ENCODE data around the gene HOXD4.
A peak's percentile ranks its signal among the peaks of the same experiment; 100 is the strongest.

HOXD4 gene

DNA sequence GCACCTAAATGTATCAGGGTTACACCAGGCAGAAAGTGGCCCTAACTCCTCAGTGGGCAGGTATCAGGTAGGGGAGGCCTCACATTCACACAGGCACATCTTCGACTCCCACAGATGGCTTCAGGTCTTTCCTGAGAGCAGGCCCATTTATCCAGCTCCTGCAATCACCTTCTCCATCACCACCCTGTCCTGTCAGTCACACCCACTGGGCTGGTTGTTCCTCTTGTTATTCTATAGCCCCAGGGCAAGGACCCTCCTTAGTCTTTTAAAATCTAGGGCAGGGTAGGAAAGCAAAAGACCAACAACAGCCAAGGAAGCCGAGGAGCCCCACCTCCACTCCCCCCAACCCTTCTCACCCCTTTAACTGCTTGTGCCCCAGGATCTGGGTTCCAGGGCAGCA is 9.1 kb upstream of the HOXD4 start:
- Mint-ChIP-seq H3K4me3 (peak overlapping the region; percentile 88 to 97 (median 89)), H3K27me3 (ENCODE audit: low read depth) (no peaks in the 10 kb centered on the region), H3K9me3 (no peaks in the 10 kb centered on the region), H3K27ac (peak overlapping the region; percentile 88 to 99 (median 99)), H3K4me1 (peaks cover 65% of the 10 kb centered on the region), H3K36me3 (ENCODE audit: low read depth) (peaks cover 51% of the 10 kb centered on the region)
- TF ChIP-seq, protein P1, sequence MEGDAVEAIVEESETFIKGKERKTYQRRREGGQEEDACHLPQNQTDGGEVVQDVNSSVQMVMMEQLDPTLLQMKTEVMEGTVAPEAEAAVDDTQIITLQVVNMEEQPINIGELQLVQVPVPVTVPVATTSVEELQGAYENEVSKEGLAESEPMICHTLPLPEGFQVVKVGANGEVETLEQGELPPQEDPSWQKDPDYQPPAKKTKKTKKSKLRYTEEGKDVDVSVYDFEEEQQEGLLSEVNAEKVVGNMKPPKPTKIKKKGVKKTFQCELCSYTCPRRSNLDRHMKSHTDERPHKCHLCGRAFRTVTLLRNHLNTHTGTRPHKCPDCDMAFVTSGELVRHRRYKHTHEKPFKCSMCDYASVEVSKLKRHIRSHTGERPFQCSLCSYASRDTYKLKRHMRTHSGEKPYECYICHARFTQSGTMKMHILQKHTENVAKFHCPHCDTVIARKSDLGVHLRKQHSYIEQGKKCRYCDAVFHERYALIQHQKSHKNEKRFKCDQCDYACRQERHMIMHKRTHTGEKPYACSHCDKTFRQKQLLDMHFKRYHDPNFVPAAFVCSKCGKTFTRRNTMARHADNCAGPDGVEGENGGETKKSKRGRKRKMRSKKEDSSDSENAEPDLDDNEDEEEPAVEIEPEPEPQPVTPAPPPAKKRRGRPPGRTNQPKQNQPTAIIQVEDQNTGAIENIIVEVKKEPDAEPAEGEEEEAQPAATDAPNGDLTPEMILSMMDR (IDR thresholded peaks at IDR 0.05; ENCODE audit: unreplicated experiment in 3 of 3): no peak

DNA sequence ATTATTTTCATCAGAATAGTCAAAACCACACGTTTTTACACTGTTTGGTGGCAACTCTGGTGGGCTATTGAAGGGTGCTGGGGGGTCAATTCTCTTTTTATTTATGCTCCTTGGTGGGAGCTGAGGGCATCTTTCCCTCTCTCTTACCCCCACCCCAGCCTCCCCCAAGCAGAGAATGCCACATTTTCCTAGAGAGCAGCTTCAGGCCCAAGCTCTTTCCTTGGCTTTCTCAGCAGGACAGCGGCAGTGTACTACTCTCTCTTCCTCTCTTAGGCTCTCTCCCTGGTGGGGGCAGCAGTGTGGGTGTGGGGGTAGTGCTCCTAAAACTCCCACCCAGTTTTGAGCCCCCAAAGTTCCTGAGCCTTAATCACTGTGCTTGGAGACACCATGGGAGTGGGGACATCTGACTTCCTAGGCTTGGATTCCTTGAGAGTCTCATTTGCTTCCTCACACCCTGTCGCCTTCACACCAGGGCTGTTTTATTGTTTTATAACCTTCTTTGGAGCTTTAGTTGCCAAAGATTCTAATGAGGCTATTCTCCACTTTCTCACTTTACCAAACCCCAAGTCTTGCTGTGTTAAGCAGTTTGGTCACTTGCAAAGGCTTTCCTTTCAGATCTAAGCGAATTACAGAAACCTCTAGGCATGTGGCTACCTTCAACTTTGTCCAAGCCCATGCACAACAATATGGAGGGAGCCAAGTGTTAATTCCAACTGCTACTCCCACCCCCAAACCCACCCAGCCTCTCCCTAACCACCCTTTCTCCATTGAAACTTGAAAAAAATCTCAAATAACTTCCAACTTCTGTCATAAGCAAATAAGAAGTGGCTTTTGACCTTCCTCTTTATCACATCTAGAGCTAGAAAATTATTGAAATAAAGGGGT is 6.0 kb upstream of the HOXD4 start:
- Mint-ChIP-seq H3K9me3 (no peaks in the 10 kb centered on the region), H3K36me3 (ENCODE audit: low read depth) (peaks cover 56% of the 10 kb centered on the region), H3K4me1 (peaks cover 87% of the 10 kb centered on the region), H3K27ac (peak overlapping the region; percentile 95 to 99 (median 97)), H3K4me3 (peak overlapping the region; percentile 84 to 96 (median 94)), H3K27me3 (ENCODE audit: low read depth) (no peaks in the 10 kb centered on the region)
- TF ChIP-seq, protein P1 (IDR thresholded peaks at IDR 0.05; ENCODE audit: unreplicated experiment in 3 of 3): no peak

DNA sequence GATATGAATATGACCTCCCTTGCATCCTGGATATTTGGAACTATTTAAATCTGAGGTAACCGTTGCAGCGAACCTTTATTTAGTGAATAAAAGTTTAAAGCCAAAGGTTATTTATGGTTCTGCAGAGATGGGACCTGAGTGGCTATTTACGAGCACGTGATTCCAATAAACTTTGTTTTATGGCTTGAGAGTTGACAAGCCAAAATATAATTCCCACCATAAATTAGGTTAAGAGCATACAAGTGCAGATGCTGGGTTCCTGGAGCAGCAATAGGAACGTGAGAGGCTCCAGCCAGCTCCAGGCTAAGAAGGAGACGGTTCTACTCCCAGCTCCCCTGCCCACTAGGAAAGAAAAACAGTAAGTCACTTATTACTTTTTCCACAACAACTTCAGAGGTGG is 5.2 kb upstream of the HOXD4 start:
- peak overlapping the region; percentile 84 to 96 (median 94) for H3K4me3 Mint-ChIP-seq
- H3K36me3 Mint-ChIP-seq (ENCODE audit: low read depth): peaks cover 61% of the 10 kb centered on the region
- H3K27me3 Mint-ChIP-seq (ENCODE audit: low read depth): no peaks in the 10 kb centered on the region
- TF ChIP-seq, protein P1 (IDR thresholded peaks at IDR 0.05; ENCODE audit: unreplicated experiment in 3 of 3): no peak
- peaks cover 91% of the 10 kb centered on the region for H3K4me1 Mint-ChIP-seq
- peak overlapping the region; percentile 95 to 99 (median 97) for H3K27ac Mint-ChIP-seq
- H3K9me3 Mint-ChIP-seq: no peaks in the 10 kb centered on the region

DNA sequence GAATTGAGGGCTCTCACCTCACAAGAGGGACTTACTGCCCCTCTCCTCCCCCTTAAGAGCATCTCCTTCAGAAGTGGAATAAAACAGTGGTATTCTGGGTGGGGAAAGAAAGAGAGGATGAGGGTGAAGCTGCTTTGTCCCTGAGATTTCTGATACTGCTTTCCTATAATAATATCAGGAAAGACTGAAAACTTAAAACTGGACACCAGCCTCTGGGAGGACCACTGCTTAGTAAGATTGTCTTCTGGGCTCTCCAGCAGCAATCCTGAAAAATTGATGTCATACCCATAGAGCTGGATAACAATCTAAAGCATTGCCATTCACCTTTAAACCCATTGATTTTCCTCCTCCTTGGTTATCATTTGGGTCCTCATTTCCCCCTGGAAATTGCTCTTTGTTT is 4.7 kb upstream of the HOXD4 start:
- peak overlapping the region; percentile 95 to 99 (median 97) for H3K27ac Mint-ChIP-seq
- H3K36me3 Mint-ChIP-seq (ENCODE audit: low read depth): peaks cover 65% of the 10 kb centered on the region
- no peaks in the 10 kb centered on the region for H3K27me3 Mint-ChIP-seq (ENCODE audit: low read depth)
- H3K9me3 Mint-ChIP-seq: no peaks in the 10 kb centered on the region
- H3K4me3 Mint-ChIP-seq: peak overlapping the region; percentile 84 to 96 (median 94)
- H3K4me1 Mint-ChIP-seq: peaks cover 90% of the 10 kb centered on the region
- TF ChIP-seq, protein P1 (IDR thresholded peaks at IDR 0.05; ENCODE audit: unreplicated experiment in 3 of 3): no peak

DNA sequence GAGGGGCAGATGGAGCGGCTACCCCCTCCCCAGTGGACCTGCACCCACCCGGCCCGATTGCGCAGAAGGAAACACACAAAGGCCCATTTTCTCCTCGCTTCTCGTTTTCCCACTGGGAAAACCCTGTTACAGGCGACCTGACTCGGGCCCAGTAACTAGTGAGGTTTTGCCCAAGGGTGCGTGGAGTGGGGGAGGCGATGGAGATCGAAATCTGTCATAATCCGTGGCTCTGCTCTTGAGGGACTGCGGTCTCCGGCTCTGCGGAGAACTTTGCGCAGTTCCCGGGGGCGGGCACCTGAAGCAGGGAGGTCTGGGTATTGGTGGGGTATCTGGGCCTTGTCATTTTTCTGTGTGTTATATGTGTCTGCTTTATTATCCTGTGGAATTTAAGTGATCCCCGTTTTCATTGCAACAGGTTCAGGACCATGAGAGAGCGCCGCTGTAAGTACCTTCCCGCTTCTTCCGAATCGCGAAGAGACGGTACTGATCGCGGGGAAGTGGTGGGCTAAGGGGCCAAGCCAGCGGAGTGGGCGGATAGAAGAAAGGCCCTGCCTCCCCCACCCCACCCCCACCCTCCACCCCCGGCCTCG is 4.0 kb upstream of the HOXD4 start:
- Mint-ChIP-seq H3K27ac (peak overlapping the region; percentile 95 to 99 (median 97)), H3K36me3 (ENCODE audit: low read depth) (peaks cover 67% of the 10 kb centered on the region), H3K9me3 (no peaks in the 10 kb centered on the region), H3K4me1 (peaks cover 84% of the 10 kb centered on the region), H3K4me3 (peak overlapping the region; percentile 84 to 96 (median 94)), H3K27me3 (ENCODE audit: low read depth) (no peaks in the 10 kb centered on the region)
- TF ChIP-seq, protein P1 (IDR thresholded peaks at IDR 0.05; ENCODE audit: unreplicated experiment in 3 of 3): no peak
